HFFc6 (cell line): ENCODE data around the gene CDKN1C. TPM values are rescaled to one million over a fixed set of nuclear protein-coding genes. Genes with fewer than 3 reads are reported as not detected.

Source experiments
- DNase-seq: peaks from one replicate; pipeline ENCODE4 v3.0.0-alpha.2; 2018
- H3K27ac Mint-ChIP-seq: 2 replicates; pipeline ENCODE4 v1.8.0; 2020; ENCODE audit warnings: mild to moderate bottlenecking, mixed read lengths
- H3K27me3 Mint-ChIP-seq: 2 replicates; pipeline ENCODE4 v1.8.0; 2021; ENCODE audit warnings: mild to moderate bottlenecking, moderate library complexity, mixed read lengths; ENCODE audit not compliant: insufficient read depth
- H3K36me3 Mint-ChIP-seq: 2 replicates; pipeline ENCODE4 v1.8.0; 2021; ENCODE audit warnings: low read depth, mixed read lengths
- H3K4me1 Mint-ChIP-seq: 2 replicates; pipeline ENCODE4 v1.8.0; 2020; ENCODE audit warnings: low read depth, mixed read lengths
- H3K4me3 Mint-ChIP-seq: 2 replicates; pipeline ENCODE4 v1.8.0; 2020; ENCODE audit warnings: mild to moderate bottlenecking, moderate library complexity, mixed read lengths
- H3K9me3 Mint-ChIP-seq: 2 replicates; pipeline ENCODE4 v1.8.0; 2020; ENCODE audit warnings: mild to moderate bottlenecking, mixed read lengths
- total RNA-seq, 6 experiments: library from RNA; stranded (reverse); fragmentation: NEBNext Ultra II Directional; extraction: Animal tissue kit (Norgen Biotek cat#: 25700); gene quantifications; 2 replicates in 1 of 6; 3 replicates in 5 of 6; pipeline ENCODE4 v1.2.3, GENCODE V29; 2021
- TF ChIP-seq, protein P1 (sequence below): fragments of 200-600 bp; sonication (generic); IDR thresholded peaks from 2 replicates; pipeline ENCODE4 v1.5.0; 2021; ENCODE audit warnings: antibody characterized with exemption, mild to moderate bottlenecking

The CDKN1C gene
- total RNA-seq, 6 experiments from 2014 or later: 0.17 to 0.24 TPM; not detected in 4

GRCh38 chr11:2838091-2838490 is 47.5 kb downstream of the CDKN1C start:
- no peak for DNase-seq
- TF ChIP-seq, protein P1, sequence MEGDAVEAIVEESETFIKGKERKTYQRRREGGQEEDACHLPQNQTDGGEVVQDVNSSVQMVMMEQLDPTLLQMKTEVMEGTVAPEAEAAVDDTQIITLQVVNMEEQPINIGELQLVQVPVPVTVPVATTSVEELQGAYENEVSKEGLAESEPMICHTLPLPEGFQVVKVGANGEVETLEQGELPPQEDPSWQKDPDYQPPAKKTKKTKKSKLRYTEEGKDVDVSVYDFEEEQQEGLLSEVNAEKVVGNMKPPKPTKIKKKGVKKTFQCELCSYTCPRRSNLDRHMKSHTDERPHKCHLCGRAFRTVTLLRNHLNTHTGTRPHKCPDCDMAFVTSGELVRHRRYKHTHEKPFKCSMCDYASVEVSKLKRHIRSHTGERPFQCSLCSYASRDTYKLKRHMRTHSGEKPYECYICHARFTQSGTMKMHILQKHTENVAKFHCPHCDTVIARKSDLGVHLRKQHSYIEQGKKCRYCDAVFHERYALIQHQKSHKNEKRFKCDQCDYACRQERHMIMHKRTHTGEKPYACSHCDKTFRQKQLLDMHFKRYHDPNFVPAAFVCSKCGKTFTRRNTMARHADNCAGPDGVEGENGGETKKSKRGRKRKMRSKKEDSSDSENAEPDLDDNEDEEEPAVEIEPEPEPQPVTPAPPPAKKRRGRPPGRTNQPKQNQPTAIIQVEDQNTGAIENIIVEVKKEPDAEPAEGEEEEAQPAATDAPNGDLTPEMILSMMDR: no peak
- Mint-ChIP-seq H3K4me3 (no peak overlapping the region), H3K36me3 (no peaks in the 10 kb centered on the region), H3K27ac (no peak overlapping the region), H3K9me3 (no peaks in the 10 kb centered on the region), H3K27me3 (peaks cover 27% of the 10 kb centered on the region), H3K4me1 (no peaks in the 10 kb centered on the region)

GRCh38 chr11:2837651-2838050 is 47.9 kb downstream of the CDKN1C start:
- Mint-ChIP-seq H3K27me3 (peaks cover 27% of the 10 kb centered on the region), H3K27ac (no peak overlapping the region), H3K36me3 (no peaks in the 10 kb centered on the region), H3K4me1 (no peaks in the 10 kb centered on the region), H3K4me3 (no peak overlapping the region), H3K9me3 (no peaks in the 10 kb centered on the region)
- DNase-seq: no peak
- TF ChIP-seq, protein P1: no peak

- DNase-seq: peak; percentile 67
- Mint-ChIP-seq H3K36me3 (no peaks in the 10 kb centered on the region), H3K4me3 (no peak overlapping the region), H3K4me1 (no peaks in the 10 kb centered on the region), H3K27me3 (peaks cover 24% of the 10 kb centered on the region), H3K9me3 (no peaks in the 10 kb centered on the region), H3K27ac (no peak overlapping the region)
- TF ChIP-seq, protein P1: peak; percentile 55
Observed at GRCh38 chr11:2837096-2837601, 48.4 kb downstream of the CDKN1C start.

DNA sequence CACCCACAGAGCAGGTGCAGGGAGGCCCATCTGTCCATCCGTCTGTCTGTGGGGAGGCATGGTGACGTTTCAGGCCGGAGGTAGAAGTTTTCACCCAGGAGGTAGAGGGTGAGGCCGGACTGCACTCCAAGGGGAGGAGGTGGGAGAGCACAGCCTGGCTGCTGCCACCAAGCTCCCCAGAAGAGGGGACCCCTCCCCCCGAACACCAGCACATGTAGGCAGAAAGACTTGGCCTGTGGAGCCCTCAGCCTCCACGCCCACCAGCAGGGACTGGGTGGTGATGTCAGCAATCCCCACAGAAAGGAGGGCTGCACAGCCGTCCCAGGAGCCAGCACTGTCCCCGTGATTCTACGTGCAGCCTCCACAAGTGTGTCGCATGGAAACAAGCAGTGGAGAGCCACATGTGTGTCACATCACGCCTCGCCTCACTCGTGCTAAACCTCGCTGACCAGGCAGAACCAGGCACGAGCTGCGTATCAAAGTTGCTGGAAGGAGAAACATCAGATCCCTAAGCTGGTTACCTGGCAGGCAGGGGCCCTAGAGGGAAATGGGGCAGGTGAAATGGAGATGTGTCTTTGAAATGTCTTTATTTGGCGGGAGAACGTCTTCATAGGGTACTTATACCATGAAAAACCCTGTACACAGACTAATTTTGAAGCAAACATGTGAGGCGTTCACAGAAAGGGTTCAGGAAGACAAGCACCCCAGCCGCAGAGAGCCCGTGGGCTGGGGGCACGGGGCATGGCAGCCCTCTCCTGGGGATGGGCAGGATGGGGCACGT is 49.1 kb downstream of the CDKN1C start:
- Mint-ChIP-seq H3K9me3 (no peaks in the 10 kb centered on the region), H3K36me3 (no peaks in the 10 kb centered on the region), H3K4me1 (no peaks in the 10 kb centered on the region), H3K4me3 (no peak overlapping the region), H3K27me3 (peaks cover 24% of the 10 kb centered on the region), H3K27ac (no peak overlapping the region)
- DNase-seq: no peak
- TF ChIP-seq, protein P1: no peak

DNA sequence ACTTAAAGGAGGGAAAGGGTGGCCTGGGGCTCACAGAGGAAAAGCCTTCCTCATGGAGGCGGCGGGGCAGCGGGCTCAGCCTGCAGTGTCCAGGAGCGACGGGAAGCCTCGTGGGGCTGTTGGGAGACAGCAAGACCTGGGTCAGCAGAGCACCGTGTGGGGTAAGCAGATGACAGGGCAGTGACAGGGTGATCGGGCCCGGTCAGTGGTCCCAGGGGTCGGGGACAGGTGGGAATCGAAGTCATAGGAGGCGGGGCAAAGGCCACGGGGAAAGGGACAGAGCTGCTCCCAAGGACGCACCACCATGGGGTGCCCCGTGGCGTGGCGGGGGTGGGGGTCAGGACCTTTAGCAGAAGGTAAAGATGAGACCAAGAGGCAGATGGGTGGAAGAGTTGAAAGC is 49.8 kb downstream of the CDKN1C start:
- DNase-seq: no peak
- Mint-ChIP-seq H3K27ac (no peak overlapping the region), H3K4me1 (no peaks in the 10 kb centered on the region), H3K36me3 (no peaks in the 10 kb centered on the region), H3K4me3 (no peak overlapping the region), H3K9me3 (no peaks in the 10 kb centered on the region), H3K27me3 (peaks cover 28% of the 10 kb centered on the region)
- TF ChIP-seq, protein P1: no peak
